Gastrocnemius medialis (tissue), 4 donors: ENCODE data around the gene TTPAL. TPM values are rescaled to one million over a fixed set of nuclear protein-coding genes. Genes with fewer than 3 reads are reported as not detected.

Source experiments
- ATAC-seq, 2 donors: fragments of 150-250 bp; one replicate each; pipeline ENCODE4 v1.9.1; 2016
- DNase-seq, 2 donors: peaks; one replicate each; pipeline ENCODE4 v3.0.0-alpha.2; 2019
- H3K27ac ChIP-seq, 4 donors: fragments of 200-600 bp; sonication (generic); 1 replicate in 1 of 4; 2 replicates in 3 of 4; pipeline ENCODE4 v1.5.1; 2016 to 2018; ENCODE audit warnings: mild to moderate bottlenecking in 2 of 4, moderate library complexity in 1 of 4
- H3K27me3 ChIP-seq, 3 donors: fragments of 200-600 bp; sonication (generic) in 2 of 3; 1 replicate in 1 of 3; 2 replicates in 2 of 3; pipeline versions ENCODE4 v1.5.1 to v1.6.0; 2016 to 2019; ENCODE audit warnings: mild to moderate bottlenecking in 1 of 3, moderate library complexity in 1 of 3
- H3K36me3 ChIP-seq, 2 donors: fragments of 200-600 bp; sonication (generic) in 1 of 2; one replicate each; pipeline ENCODE4 v1.5.1; 2017 to 2018
- H3K4me1 ChIP-seq, 2 donors: fragments of 200-600 bp; sonication (generic) in 1 of 2; one replicate each; pipeline ENCODE4 v1.5.1; 2016 to 2017; ENCODE audit warnings: mild to moderate bottlenecking in 2 of 2
- H3K4me3 ChIP-seq, 4 donors: fragments of 200-600 bp; sonication (generic) in 3 of 4; 1 replicate in 1 of 4; 2 replicates in 3 of 4; pipeline ENCODE4 v1.5.1; 2016 to 2019; ENCODE audit warnings: mild to moderate bottlenecking in 2 of 4
- H3K9me3 ChIP-seq, 3 donors: fragments of 200-600 bp; sonication (generic) in 2 of 3; 1 replicate in 1 of 3; 2 replicates in 2 of 3; pipeline ENCODE4 v1.5.1; 2016 to 2019
- POLR2A ChIP-seq, 2 donors: fragments of 450-650 bp; IDR thresholded peaks; one replicate each; pipeline ENCODE4 v1.6.1; 2017; ENCODE audit warnings: antibody characterized with exemption in 2 of 2, mild to moderate bottlenecking in 2 of 2, moderate library complexity in 2 of 2
- in situ Hi-C, 4 donors: fragments of 200-750 bp; cut with MboI; loops; one replicate each; pipeline versions ENCODE4 v1.15.0 to v1.8.0; 2017; ENCODE audit warnings: low sequenced_read_pairs in 4 of 4
- intact Hi-C: fragments of 100-400 bp; cut with DNase I; formaldehyde crosslinking; loops from one replicate; pipeline ENCODE4 v1.15.1; 2023; ENCODE audit warnings: low total_unique reads
- total RNA-seq, 4 donors: library from RNA; depleted of rRNA; stranded (reverse); fragments of >200 nt; gene quantifications; one replicate each; pipeline versions ENCODE4 v1.1.0 to v1.2.3, GENCODE V29; 2016
- TF ChIP-seq, protein P1 (sequence below), 5 experiments: fragments of 450-650 bp in 3 of 5; fragments of 200-600 bp in 2 of 5; sonication (generic) in 2 of 5; IDR thresholded peaks in 4 of 5; conservative IDR thresholded peaks in 1 of 5; 1 replicate in 4 of 5; 2 replicates in 1 of 5; pipeline ENCODE4 v1.5.1; 2016 to 2019; ENCODE audit warnings: antibody characterized with exemption in 5 of 5, mild to moderate bottlenecking in 3 of 5, moderate library complexity in 3 of 5

The TTPAL gene
- total RNA-seq, 4 donors from 2014 or later: 3.5 to 5.0 (median 4.7) TPM

- in situ Hi-C loops (no loop called here), intact Hi-C loops (no loop called here)
- TF ChIP-seq, protein P1, sequence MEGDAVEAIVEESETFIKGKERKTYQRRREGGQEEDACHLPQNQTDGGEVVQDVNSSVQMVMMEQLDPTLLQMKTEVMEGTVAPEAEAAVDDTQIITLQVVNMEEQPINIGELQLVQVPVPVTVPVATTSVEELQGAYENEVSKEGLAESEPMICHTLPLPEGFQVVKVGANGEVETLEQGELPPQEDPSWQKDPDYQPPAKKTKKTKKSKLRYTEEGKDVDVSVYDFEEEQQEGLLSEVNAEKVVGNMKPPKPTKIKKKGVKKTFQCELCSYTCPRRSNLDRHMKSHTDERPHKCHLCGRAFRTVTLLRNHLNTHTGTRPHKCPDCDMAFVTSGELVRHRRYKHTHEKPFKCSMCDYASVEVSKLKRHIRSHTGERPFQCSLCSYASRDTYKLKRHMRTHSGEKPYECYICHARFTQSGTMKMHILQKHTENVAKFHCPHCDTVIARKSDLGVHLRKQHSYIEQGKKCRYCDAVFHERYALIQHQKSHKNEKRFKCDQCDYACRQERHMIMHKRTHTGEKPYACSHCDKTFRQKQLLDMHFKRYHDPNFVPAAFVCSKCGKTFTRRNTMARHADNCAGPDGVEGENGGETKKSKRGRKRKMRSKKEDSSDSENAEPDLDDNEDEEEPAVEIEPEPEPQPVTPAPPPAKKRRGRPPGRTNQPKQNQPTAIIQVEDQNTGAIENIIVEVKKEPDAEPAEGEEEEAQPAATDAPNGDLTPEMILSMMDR (IDR thresholded peaks at IDR 0.05 in 4 of 5, conservative IDR thresholded peaks at IDR 0.05 in 1 of 5): no peak
- no peak for TF ChIP-seq POLR2A (IDR thresholded peaks at IDR 0.05)
- no peaks in the 10 kb centered on the region for H3K36me3 ChIP-seq
- peaks cover 0 to 7% (median 0%) of the 10 kb centered on the region in 3 donors for H3K27me3 ChIP-seq
- H3K4me3 ChIP-seq: no peak overlapping the region
- H3K4me1 ChIP-seq: no peaks in the 10 kb centered on the region
- ATAC-seq (no peak), DNase-seq (no peak)
- H3K27ac ChIP-seq: no peak overlapping the region
- H3K9me3 ChIP-seq: no peaks in the 10 kb centered on the region
Measured at GRCh38 chr20:44435630-44436335, 39.9 kb upstream of the TTPAL start.

DNA sequence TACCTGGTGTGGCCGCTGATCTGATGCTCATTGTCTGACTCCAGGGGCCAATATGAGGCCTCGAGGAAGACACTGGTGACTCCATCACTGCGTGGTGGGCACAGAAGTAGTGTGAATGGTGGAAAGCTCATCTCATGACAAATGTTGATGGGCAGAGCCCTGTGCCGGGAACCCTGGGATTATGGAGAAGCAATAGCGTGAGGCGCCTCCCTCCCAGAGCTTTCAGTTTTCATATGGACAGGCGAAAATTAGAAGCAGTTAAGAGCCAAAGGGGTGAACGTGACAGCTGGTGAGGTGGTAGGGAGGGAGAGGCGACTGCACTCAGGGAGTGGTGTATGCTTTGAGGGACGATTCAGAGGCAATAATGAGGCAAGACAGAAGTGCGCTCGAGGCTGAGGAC is 39.3 kb upstream of the TTPAL start:
- no peaks in the 10 kb centered on the region for H3K4me1 ChIP-seq
- no peak overlapping the region for H3K4me3 ChIP-seq
- TF ChIP-seq POLR2A (IDR thresholded peaks at IDR 0.05): no peak
- no peaks in the 10 kb centered on the region for H3K36me3 ChIP-seq
- DNase-seq: no peak
- H3K27ac ChIP-seq: no peak overlapping the region
- in situ Hi-C loops (no loop called here), intact Hi-C loops (no loop called here)
- peaks cover 0 to 3% (median 0%) of the 10 kb centered on the region in 3 donors for H3K27me3 ChIP-seq
- ATAC-seq: no peak
- H3K9me3 ChIP-seq: no peaks in the 10 kb centered on the region

DNA sequence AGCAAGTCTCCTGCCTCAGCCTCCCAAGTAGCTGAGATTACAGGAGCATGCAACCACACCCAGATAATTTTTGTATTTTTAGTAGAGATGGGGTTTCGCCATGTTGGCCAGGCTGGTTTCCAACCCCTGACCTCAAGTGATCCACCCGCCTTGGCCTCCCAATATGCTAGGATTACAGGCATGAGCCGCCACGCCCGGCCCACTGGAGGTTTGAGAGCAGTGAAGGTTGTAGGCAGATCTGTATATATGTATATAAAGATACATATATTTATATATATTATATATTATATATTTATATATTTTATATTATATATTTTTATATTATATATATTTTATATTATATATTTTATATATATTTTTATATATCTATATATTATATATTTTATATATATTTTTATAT is 38.2 kb upstream of the TTPAL start:
- H3K27me3 ChIP-seq: peaks cover 0 to 2% (median 0%) of the 10 kb centered on the region in 3 donors
- ATAC-seq: no peak
- TF ChIP-seq, protein P1 (IDR thresholded peaks at IDR 0.05 in 4 of 5, conservative IDR thresholded peaks at IDR 0.05 in 1 of 5): no peak
- H3K9me3 ChIP-seq: no peaks in the 10 kb centered on the region
- in situ Hi-C loops (no loop called here), intact Hi-C loops (no loop called here)
- H3K36me3 ChIP-seq: no peaks in the 10 kb centered on the region
- H3K27ac ChIP-seq: no peak overlapping the region
- H3K4me1 ChIP-seq: no peaks in the 10 kb centered on the region
- H3K4me3 ChIP-seq: no peak overlapping the region
- no peak for DNase-seq

DNA sequence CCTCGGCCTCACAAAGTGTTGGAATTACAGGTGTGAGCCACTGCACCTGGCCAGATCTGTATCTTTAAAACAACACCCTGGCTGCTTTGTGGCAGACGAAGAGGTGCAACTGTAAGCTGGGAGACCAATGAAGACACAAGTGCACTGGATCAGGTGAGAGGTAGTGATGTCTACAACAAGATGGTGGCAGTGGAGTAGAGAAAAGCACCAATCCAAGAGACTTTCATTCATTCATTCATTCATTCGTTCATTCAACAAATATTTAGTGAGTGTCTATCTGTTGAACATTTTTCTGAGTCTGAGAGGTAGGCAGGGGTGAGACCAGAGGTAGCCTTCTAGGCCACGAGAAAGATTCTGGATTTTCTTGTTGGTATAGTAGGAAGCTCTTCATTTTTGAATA is 36.9 kb upstream of the TTPAL start:
- TF ChIP-seq POLR2A (IDR thresholded peaks at IDR 0.05): no peak
- TF ChIP-seq, protein P1 (IDR thresholded peaks at IDR 0.05 in 4 of 5, conservative IDR thresholded peaks at IDR 0.05 in 1 of 5): no peak
- Histone ChIP-seq H3K27me3 (no peaks in the 10 kb centered on the region), H3K4me3 (no peak overlapping the region), H3K4me1 (no peaks in the 10 kb centered on the region), H3K36me3 (no peaks in the 10 kb centered on the region), H3K27ac (no peak overlapping the region), H3K9me3 (no peaks in the 10 kb centered on the region)
- no peak for DNase-seq
- intact Hi-C loops (no loop called here), in situ Hi-C loops (no loop called here)
- no peak for ATAC-seq

- TF ChIP-seq POLR2A (IDR thresholded peaks at IDR 0.05): no peak
- TF ChIP-seq, protein P1 (IDR thresholded peaks at IDR 0.05 in 4 of 5, conservative IDR thresholded peaks at IDR 0.05 in 1 of 5): no peak
- Histone ChIP-seq H3K9me3 (no peaks in the 10 kb centered on the region), H3K4me3 (no peak overlapping the region), H3K27me3 (no peaks in the 10 kb centered on the region), H3K36me3 (no peaks in the 10 kb centered on the region), H3K27ac (no peak overlapping the region), H3K4me1 (no peaks in the 10 kb centered on the region)
- in situ Hi-C loops: no loop called here
- DNase-seq (no peak), ATAC-seq (no peak)
- intact Hi-C loops: no loop called here
Measured at GRCh38 chr20:44439318-44439717, 36.4 kb upstream of the TTPAL start.
